ENCODE measurements around the gene TUB. TPM values are rescaled to one million over a fixed set of nuclear protein-coding genes. Genes with fewer than 3 reads are reported as not detected.

TUB gene
- total RNA-seq, 4 donors from 2014 or later = 16.3 to 25.8 (median 22.7) TPM

Other genes with a start within 250 kb of the TUB start
- gene OR10A6, start 149.9 kb upstream of the TUB start, total RNA-seq = not detected
- not detected for gene OR10A3, start 139.5 kb upstream of the TUB start, total RNA-seq
- gene NLRP10, start 115.8 kb upstream of the TUB start, total RNA-seq = not detected
- gene EIF3F, start 93.9 kb upstream of the TUB start, total RNA-seq = 100 to 1,000 TPM; 187 to 263 (median 231) TPM
- 10 to 100 TPM; 38.2 to 96.9 (median 46.9) TPM for gene RIC3, start 87.8 kb downstream of the TUB start, total RNA-seq
- under 1 TPM in 1 of 4 donors, not detected in 3; 0.59 TPM for gene LMO1, start 182.7 kb downstream of the TUB start, total RNA-seq